ENCODE measurements around the gene CD27. TPM values are rescaled to one million over a fixed set of nuclear protein-coding genes. Genes with fewer than 3 reads are reported as not detected.

The CD27 gene
- polyA plus RNA-seq, 1 of the 3 experiments (the other 2 are of a cell fraction) = not detected

GRCh38 chr12:6500466-6500865 is 55.7 kb downstream of the CD27 start:
- Histone ChIP-seq H4K20me1 (ENCODE audit: insufficient read depth) (no peaks in the 10 kb centered on the region), H3K4me3 (ENCODE audit: low read depth in 2 of 2, low read length in 1 of 2) (0 out of 4 replicates have a peak overlapping the region, but pooled peaks of 1 of the 2 experiments have one; percentile 3), H3F3A (replicated peaks; ENCODE audit: insufficient read depth) (peaks cover 4% of the 10 kb centered on the region), H3K4me1 (ENCODE audit: control insufficient read depth in 1 of 2, insufficient read depth in 2 of 2, low read depth in 1 of 2, low read length in 1 of 2) (peaks cover 0 to 11% of the 10 kb centered on the region in 2 experiments; a peak in 1 of 4 replicates), H3K9me2 (no peaks in the 10 kb centered on the region), H3K27me3 (ENCODE audit: insufficient read depth) (no peaks in the 10 kb centered on the region), H3K36me3 (replicated peaks in 1 of 2; ENCODE audit: control insufficient read depth in 1 of 2, insufficient read depth in 2 of 2, low read length in 1 of 2) (peaks cover 7 to 66% of the 10 kb centered on the region in 2 experiments), H3K9ac (no peak overlapping the region), H3K27ac (ENCODE audit: low read depth in 2 of 2, low read length in 1 of 2) (no peak overlapping the region), H2AFZ (ENCODE audit: low read depth) (no peak overlapping the region), H3K9me3 (no peaks in the 10 kb centered on the region), H3K79me2 (ENCODE audit: insufficient read depth) (peaks cover 99% of the 10 kb centered on the region), H3K4me2 (no peak overlapping the region)
- ChIA-PET CTCF (interaction anchor here (0.9 to 2.4 kb wide), 3 partner anchors 48 to 77 kb away, joined by 3 to 6 read pairs (median 4); partner anchors contain the start of gene TAPBPL), POLR2A (no interaction called here)
- TF ChIP-seq GABPA (IDR thresholded peaks at IDR 0.05; ENCODE audit: low read depth) (no peak), ELF1 (IDR thresholded peaks at IDR 0.05) (no peak), USF2 (IDR thresholded peaks at IDR 0.05; ENCODE audit: borderline replicate concordance, low read depth, low read length) (no peak), RAD21 (IDR thresholded peaks at IDR 0.05; ENCODE audit: low read length) (no peak), IRF3 (IDR thresholded peaks at IDR 0.05; ENCODE audit: low read depth, low read length) (no peak)
- WGBS (ENCODE audit: low lambda C conversion rate) = 100% methylated on average over 2 of the region's 2 CpGs
- DNase-seq = no peak

Other genes with a start within 250 kb of the CD27 start
- 76.6 and 77.3 TPM in 2 replicates for gene CD9, start 244.6 kb upstream of the CD27 start, polyA plus RNA-seq (2012; rRNA removed)
- gene PLEKHG6, start 134.3 kb upstream of the CD27 start, polyA plus RNA-seq (2012; rRNA removed) = 0.15 and 0.20 TPM in 2 replicates
- 68.3 and 92.9 TPM in 2 replicates for gene TNFRSF1A, start 102.9 kb upstream of the CD27 start, polyA plus RNA-seq (2012; rRNA removed)
- 0.71 and 1.6 TPM in 2 replicates for gene SCNN1A, start 69.4 kb upstream of the CD27 start, polyA plus RNA-seq (2012; rRNA removed)
- 0.10 and 0.12 TPM in 2 replicates for gene LTBR, start 60.8 kb upstream of the CD27 start, polyA plus RNA-seq (2012; rRNA removed)
- gene TAPBPL, start 7.1 kb downstream of the CD27 start, polyA plus RNA-seq (2012; rRNA removed) = 24.1 and 26.0 TPM in 2 replicates
- 36.8 and 48.9 TPM in 2 replicates for gene VAMP1, start 25.7 kb downstream of the CD27 start, polyA plus RNA-seq (2012; rRNA removed)
- gene MRPL51, start 48.3 kb downstream of the CD27 start, polyA plus RNA-seq (2012; rRNA removed) = 189 and 195 TPM in 2 replicates
- 39.8 and 46.9 TPM in 2 replicates for gene NCAPD2, start 49.1 kb downstream of the CD27 start, polyA plus RNA-seq (2012; rRNA removed)
- gene GAPDH, start 89.6 kb downstream of the CD27 start, polyA plus RNA-seq (2012; rRNA removed) = 7,875 and 8,077 TPM in 2 replicates
- gene IFFO1, start 111.1 kb downstream of the CD27 start, polyA plus RNA-seq (2012; rRNA removed) = 50.1 and 50.6 TPM in 2 replicates
- gene NOP2, start 123.3 kb downstream of the CD27 start, polyA plus RNA-seq (2012; rRNA removed) = 64.5 and 76.2 TPM in 2 replicates
- 85.5 and 90.5 TPM in 2 replicates for gene CHD4, start 162.4 kb downstream of the CD27 start, polyA plus RNA-seq (2012; rRNA removed)
- gene LPAR5, start 191.0 kb downstream of the CD27 start, polyA plus RNA-seq (2012; rRNA removed) = 0.03 and 0.05 TPM in 2 replicates
- 0.71 and 0.88 TPM in 2 replicates for gene ACRBP, start 202.5 kb downstream of the CD27 start, polyA plus RNA-seq (2012; rRNA removed)
- gene ING4, start 218.2 kb downstream of the CD27 start, polyA plus RNA-seq (2012; rRNA removed) = 96.5 and 163 TPM in 2 replicates
- gene ZNF384, start 244.4 kb downstream of the CD27 start, polyA plus RNA-seq (2012; rRNA removed) = 64.9 and 80.4 TPM in 2 replicates

Measured in SK-N-SH (cell line).